Endothelial cell of umbilical vein (primary cell): ENCODE data around the gene MED6. TPM values are rescaled to one million over a fixed set of nuclear protein-coding genes. Genes with fewer than 3 reads are reported as not detected.
A peak's percentile ranks its signal among the peaks of the same experiment; 100 is the strongest.

Experiments
- BruUV-seq: library from RNA; stranded (reverse); fragments of 400-500 nt; replicated peaks from 2 replicates; lab custom pipeline; 2021; lab: Mats Ljungman, UMichigan
- CTCF ChIA-PET: fragments of 300-600, 350-600 bp; sonication (Branson Sonifier 250); formaldehyde crosslinking; loops from one replicate; lab custom pipeline; 2021; ENCODE audit warnings: antibody characterized with exemption, inconsistent platforms; lab: Charles Lee
- POLR2A ChIA-PET: fragments of 300-600, 350-600 bp; sonication (Branson Sonifier 250); formaldehyde crosslinking; loops from one replicate; lab custom pipeline; 2021; ENCODE audit warnings: antibody characterized with exemption, inconsistent platforms; lab: Charles Lee
- DNase-seq: peaks from one replicate; pipeline ENCODE4 v3.0.0-alpha.2; 2011; ENCODE audit warnings: low read depth, low spot score
- FAIRE-seq: peaks from 2 replicates; lab custom pipeline; 2011; peaks lifted over from hg19 to GRCh38; lab: Jason Lieb, UNC
- H2AFZ ChIP-seq: 2 replicates; pipeline ENCODE4 v1.6.0; 2012; ENCODE audit warnings: low read depth, low read length, control low read depth, inconsistent platforms
- H3K27ac ChIP-seq: 2 replicates; pipeline ENCODE4 v1.5.1; 2011; ENCODE audit warnings: low read depth, mild to moderate bottlenecking, control low read depth, low read length, moderate library complexity; ENCODE audit not compliant: insufficient read depth
- H3K27me3 ChIP-seq, 2 experiments: 2 replicates each; pipeline versions ENCODE4 v1.6.0 to v1.6.1; 2011; ENCODE audit warnings: low read length in 2 of 2, mixed read lengths in 1 of 2; ENCODE audit not compliant: control insufficient read depth in 2 of 2, insufficient read depth in 2 of 2
- H3K36me3 ChIP-seq, 2 experiments: 2 replicates in 1 of 2; 3 replicates in 1 of 2; pipeline ENCODE4 v1.5.1; 2011; ENCODE audit warnings: low read length in 2 of 2, mild to moderate bottlenecking in 1 of 2, moderate library complexity in 1 of 2; ENCODE audit not compliant: control insufficient read depth in 2 of 2, insufficient read depth in 2 of 2; ENCODE audit errors: extremely low read depth in 1 of 2
- H3K4me1 ChIP-seq: 3 replicates; pipeline ENCODE4 v1.5.1; 2011; ENCODE audit warnings: mild to moderate bottlenecking, low read length; ENCODE audit not compliant: control insufficient read depth, insufficient read depth; ENCODE audit errors: extremely low read depth
- H3K4me2 ChIP-seq: 2 replicates; pipeline ENCODE4 v1.6.1; 2011; ENCODE audit warnings: low read length, control low read depth, mixed read lengths; ENCODE audit not compliant: insufficient read depth
- H3K4me3 ChIP-seq, 3 experiments: fragments of 200-600 bp in 1 of 3; sonication (generic), shearing (Covaris generic) in 1 of 3; replicated peaks in 1 of 3; 2 replicates each; pipeline ENCODE4 v1.5.1; 2011 to 2016; ENCODE audit warnings: control low read depth in 3 of 3, low read length in 3 of 3, mild to moderate bottlenecking in 2 of 3, inconsistent platforms in 1 of 3, low read depth in 1 of 3, moderate library complexity in 1 of 3; ENCODE audit not compliant: insufficient read depth in 1 of 3
- H3K79me2 ChIP-seq: 2 replicates; pipeline ENCODE4 v1.6.0; 2012; ENCODE audit warnings: low read length, inconsistent platforms; ENCODE audit not compliant: control insufficient read depth, insufficient read depth
- H3K9ac ChIP-seq: replicated peaks from 2 replicates; pipeline ENCODE3; 2011; ENCODE audit warnings: low read length, control low read depth; ENCODE audit not compliant: insufficient read depth; ENCODE audit errors: extremely low read depth
- H3K9me1 ChIP-seq: replicated peaks from 3 replicates; pipeline ENCODE4 v1.6.0; 2011; ENCODE audit warnings: mild to moderate bottlenecking, low read length; ENCODE audit not compliant: control insufficient read depth, insufficient read depth; ENCODE audit errors: extremely low read depth
- H3K9me3 ChIP-seq: replicated peaks from 2 replicates; pipeline ENCODE4 v1.5.1; 2012; ENCODE audit warnings: low read length, inconsistent platforms; ENCODE audit not compliant: control insufficient read depth, insufficient read depth
- H4K20me1 ChIP-seq: replicated peaks from 2 replicates; pipeline ENCODE3; 2011; ENCODE audit warnings: mild to moderate bottlenecking, low read length; ENCODE audit not compliant: control insufficient read depth, insufficient read depth; ENCODE audit errors: extremely low read depth
- CTCF ChIP-seq, 2 donors: IDR thresholded peaks; 1 replicate in 1 of 2; 2 replicates in 1 of 2; pipeline ENCODE4 v1.5.1; 2011; ENCODE audit warnings: low read length in 2 of 2, mild to moderate bottlenecking in 2 of 2, moderate library complexity in 2 of 2, control low read depth in 1 of 2, inconsistent platforms in 1 of 2, low read depth in 1 of 2; ENCODE audit not compliant: insufficient read depth in 1 of 2; ENCODE audit errors: extremely low read depth in 1 of 2
- EZH2 ChIP-seq: IDR thresholded peaks from 2 replicates; pipeline ENCODE4 v1.6.1; 2012; ENCODE audit warnings: borderline replicate concordance, low read depth, mild to moderate bottlenecking, moderate library complexity, low read length, inconsistent platforms; ENCODE audit not compliant: severe bottlenecking
- FOS ChIP-seq: IDR thresholded peaks from 2 replicates; pipeline ENCODE4 v1.6.1; 2011; ENCODE audit warnings: mild to moderate bottlenecking, low read length, moderate library complexity, borderline replicate concordance; ENCODE audit not compliant: insufficient read depth
- GATA2 ChIP-seq: IDR thresholded peaks from 2 replicates; pipeline ENCODE4 v1.7.0; 2011; ENCODE audit warnings: low read depth, mild to moderate bottlenecking, moderate library complexity, mixed read lengths, low read length; ENCODE audit not compliant: insufficient read length, insufficient read depth
- JUN ChIP-seq: IDR thresholded peaks from 2 replicates; pipeline ENCODE4 v1.6.1; 2011; ENCODE audit warnings: borderline replicate concordance, low read depth; ENCODE audit not compliant: insufficient read length, insufficient read depth
- MAX ChIP-seq: IDR thresholded peaks from 2 replicates; pipeline ENCODE4 v1.6.1; 2011; ENCODE audit not compliant: insufficient read depth, insufficient read length
- MYC ChIP-seq: IDR thresholded peaks from one replicate; pipeline ENCODE4 v1.6.1; 2011; ENCODE audit warnings: mild to moderate bottlenecking, low read depth, low read length
- POLR2A ChIP-seq: IDR thresholded peaks from 2 replicates; pipeline ENCODE4 v1.6.1; 2012; ENCODE audit warnings: low read depth, mild to moderate bottlenecking, control low read depth, low read length
- POLR2AphosphoS5 ChIP-seq: IDR thresholded peaks from 2 replicates; pipeline ENCODE4 v1.6.1; 2012; ENCODE audit warnings: low read depth, mild to moderate bottlenecking, control low read depth, low read length, moderate library complexity; ENCODE audit not compliant: insufficient read depth
- dilution Hi-C: fragments of 300-500 bp; cut with MboI; formaldehyde crosslinking; loops from one replicate; pipeline ENCODE4 v1.15.0; 2019; ENCODE audit warnings: low sequenced_read_pairs; ENCODE audit not compliant: extremely low pct_ligation_motif_present
- intact Hi-C: fragments of 100-400 bp; cut with micrococcal nuclease; formaldehyde crosslinking; loops from one replicate; pipeline ENCODE4 v1.10.0; 2022
- polyA plus RNA-seq, 4 experiments: library from polyadenylated mRNA; depleted of rRNA in 3 of 4; stranded (reverse) in 3 of 4; unstranded in 1 of 4; fragments of >200 nt; gene quantifications; 2 replicates each; pipeline versions ENCODE4 v1.2.1 to v1.2.3, GENCODE V29; 2011 to 2012; ENCODE audit warnings: missing spikeins in 1 of 4
- total RNA-seq: library from RNA; stranded (reverse); gene quantifications from 2 replicates; pipeline ENCODE4 v1.2.3, GENCODE V29; 2021

MED6 gene
- total and polyA plus RNA-seq, 2 donors (not counting 3 experiments of a cell fraction or from before 2014, with no cell fraction given) = 22.8 to 41.5 TPM

GRCh38 chr14:70567791-70568190, 32.7 kb downstream of the MED6 start:
- H4K20me1 ChIP-seq = peaks cover 2% of the 10 kb centered on the region
- no TSS peak for BruUV-seq
- H3K4me3 ChIP-seq = no peak overlapping the region
- no peaks in the 10 kb centered on the region for H3K79me2 ChIP-seq
- dilution Hi-C loops (no loop called here), intact Hi-C loops (loop anchor here (1.0 to 10.0 kb wide), 3 partner anchors 383 to 521 kb away; partner anchors contain the start of gene SLC8A3)
- TF ChIP-seq CTCF (IDR thresholded peaks at IDR 0.05; ENCODE audit: extremely low read depth in 1 of 2, insufficient read depth in 1 of 2, low read depth in 1 of 2, low read length in 2 of 2) = peak; percentile 56 to 65
- TF ChIP-seq POLR2AphosphoS5 = no peak
- no peak for TF ChIP-seq POLR2A
- no peak for TF ChIP-seq MYC
- no peak for TF ChIP-seq FOS
- H3K27ac ChIP-seq = no peak overlapping the region
- ChIA-PET CTCF (interaction anchor here (0.6 to 3.7 kb wide), 8 partner anchors 10 to 540 kb away, joined by 3 to 79 read pairs (median 3); no protein-coding TSS in a partner anchor), POLR2A (no interaction called here)
- peak; percentile 43 for FAIRE-seq
- no peaks in the 10 kb centered on the region for H3K27me3 ChIP-seq
- no peaks in the 10 kb centered on the region for H3K4me1 ChIP-seq
- no peaks in the 10 kb centered on the region for H3K36me3 ChIP-seq
- no peak overlapping the region for H2AFZ ChIP-seq
- H3K9ac ChIP-seq = no peak overlapping the region
- H3K9me3 ChIP-seq = no peaks in the 10 kb centered on the region
- DNase-seq = peak; percentile 51
- no peak overlapping the region for H3K4me2 ChIP-seq
- no peaks in the 10 kb centered on the region for H3K9me1 ChIP-seq

GRCh38 chr14:70563869-70564268, 36.6 kb downstream of the MED6 start:
- CTCF ChIA-PET = interaction anchor here (0.6 kb wide), 2 partner anchors 246 to 276 kb away, joined by 4 read pairs; no protein-coding TSS in a partner anchor
- FAIRE-seq = no peak

More at GRCh38 chr14:70563869-70564268, 36.6 kb downstream of the MED6 start:
- Histone ChIP-seq H3K9me3 (no peaks in the 10 kb centered on the region), H3K4me2 (no peak overlapping the region), H3K4me3 (no peak overlapping the region), H2AFZ (no peak overlapping the region), H4K20me1 (peaks cover 2% of the 10 kb centered on the region), H3K9ac (no peak overlapping the region), H3K9me1 (no peaks in the 10 kb centered on the region), H3K27me3 (no peaks in the 10 kb centered on the region), H3K27ac (no peak overlapping the region), H3K36me3 (no peaks in the 10 kb centered on the region), H3K79me2 (no peaks in the 10 kb centered on the region), H3K4me1 (no peaks in the 10 kb centered on the region)
- BruUV-seq = no TSS peak
- no peak for DNase-seq
- POLR2A ChIA-PET = no interaction called here
- TF ChIP-seq JUN (no peak), EZH2 (no peak), GATA2 (no peak), POLR2AphosphoS5 (no peak), MYC (no peak), MAX (no peak), POLR2A (no peak), FOS (no peak), CTCF (IDR thresholded peaks at IDR 0.05; ENCODE audit: extremely low read depth in 1 of 2, insufficient read depth in 1 of 2, low read depth in 1 of 2, low read length in 2 of 2) (no peak)
- dilution Hi-C loops = no loop called here
- intact Hi-C loops = loop anchor here (10.0 kb wide), 1 partner anchor 379 kb away; the partner anchor contains the start of gene SLC8A3
